Pancreas (tissue), 10 donors: ENCODE data around the gene MAPT. TPM values are rescaled to one million over a fixed set of nuclear protein-coding genes. Genes with fewer than 3 reads are reported as not detected.

Source experiments
- ATAC-seq, 4 donors: fragments of 200-7000 bp; cut with Tn5 transposase; one replicate each; pipeline versions ENCODE4 v1.8.0 to v1.9.1; 2020; ENCODE audit warnings: mild to moderate bottlenecking in 4 of 4, moderate library complexity in 4 of 4
- DNase-seq, 6 donors: peaks; one replicate each; pipeline ENCODE4 v3.0.0-alpha.2; 2020
- FAIRE-seq: peaks from 2 replicates; lab custom pipeline; 2012; peaks lifted over from hg19 to GRCh38; lab: Jason Lieb, UNC
- H3K27ac ChIP-seq, 4 donors: fragments of 200-600 bp; sonication (generic); 1 replicate in 3 of 4; 2 replicates in 1 of 4; pipeline versions ENCODE4 v1.5.0 to v1.8.0; 2020
- H3K27me3 ChIP-seq, 4 donors: fragments of 200-600 bp; one replicate each; pipeline ENCODE4 v1.8.0; 2021
- H3K36me3 ChIP-seq, 3 donors: fragments of 200-600 bp; sonication (generic) in 1 of 3; one replicate each; pipeline versions ENCODE4 v1.5.0 to v1.8.0; 2020 to 2021
- H3K4me1 ChIP-seq, 3 donors: fragments of 200-600 bp; one replicate each; pipeline ENCODE4 v1.8.0; 2021
- H3K4me3 ChIP-seq, 4 donors: fragments of 200-600 bp; sonication (generic) in 2 of 4; one replicate each; pipeline versions ENCODE4 v1.5.0 to v1.8.0; 2020 to 2021
- H3K9me3 ChIP-seq, 4 donors: fragments of 200-600 bp; one replicate each; pipeline ENCODE4 v1.8.0; 2021
- WGBS, 2 donors: extraction: QIAGEN DNeasy Blood & Tissue Kit; methylation state at CpG; one replicate each; pipeline ENCODE4 v1.1.7; 2013; 5-methylcytosine and 5-hydroxymethylcytosine counted together
- intact Hi-C, 3 donors: fragments of 100-400 bp; cut with DNase I; formaldehyde crosslinking; loops; one replicate each; pipeline versions ENCODE4 v1.11.1 to v1.14.2; 2022
- polyA plus RNA-seq, 2 donors: library from polyadenylated mRNA; stranded (reverse); fragments of 200-250 nt; gene quantifications; one replicate each; pipeline ENCODE4 v1.2.3, GENCODE V29; 2013
- total RNA-seq, 6 donors: library from RNA; stranded (reverse); fragmentation: NEBNext Ultra II Directional in 4 of 6; extraction: Animal tissue kit (Norgen Biotek cat#: 25700) in 4 of 6; gene quantifications; one replicate each; pipeline versions ENCODE4 v1.2.1 to v1.2.4, GENCODE V29; 2021 to 2023
- TF ChIP-seq, protein P1 (sequence below), 4 donors: fragments of 200-600 bp; sonication (generic) in 3 of 4; IDR thresholded peaks; one replicate each; pipeline versions ENCODE4 v1.5.0 to v1.8.0; 2021; ENCODE audit warnings: antibody characterized with exemption in 4 of 4
- donor health status: healthy with polysubstance abuse.
- donor health status: DM: no; HTN: no; CAD: no; lungs with moderate emphysema.
- donor health status: DM: no; HTN: no; CAD: no.
- donor health status: control.
- donor health status: control.
- donor health status: Bipolar disorder and iron deficiency.
- donor health status: DM: yes; HTN: yes; CAD: no.
- donor health status: DM: no; HTN: no; CAD: no.
- donor health status: DM: no; HTN: no; CAD: no.
- donor health status: DM: yes; HTN: yes; CAD: no.

MAPT gene
- total and polyA plus RNA-seq, 8 donors: 1.1 to 3.2 (median 1.7) TPM

DNA sequence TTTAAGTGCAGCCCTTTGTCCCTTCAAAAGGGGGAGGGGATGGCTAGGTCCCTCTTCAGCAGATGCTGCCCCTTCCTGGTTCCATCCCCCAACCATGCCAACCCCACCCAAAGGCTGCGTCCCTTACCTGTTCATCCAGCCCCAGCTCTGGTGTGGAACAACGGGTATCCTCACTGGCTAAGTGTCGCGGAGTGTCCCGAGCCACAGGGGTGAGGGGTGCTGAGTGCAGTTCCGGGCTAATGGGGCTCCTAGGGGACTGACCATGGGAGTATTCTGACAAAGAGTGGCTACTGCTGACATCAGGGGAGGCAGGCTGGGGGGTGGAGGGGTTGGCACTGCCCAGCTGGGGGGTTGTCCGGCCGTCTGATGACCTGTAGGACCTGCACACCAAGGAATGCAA, 137.6 kb downstream of the MAPT start:
- FAIRE-seq (no peak), DNase-seq (peak in 1 of 6 donors; percentile 61), ATAC-seq (no peak)
- H3K36me3 ChIP-seq: peaks cover 0 to 23% (median 11%) of the 10 kb centered on the region in 3 donors
- no peaks in the 10 kb centered on the region for H3K27me3 ChIP-seq
- H3K27ac ChIP-seq: peak overlapping the region in 2 of 4 donors; percentile 16 to 39
- TF ChIP-seq, protein P1, sequence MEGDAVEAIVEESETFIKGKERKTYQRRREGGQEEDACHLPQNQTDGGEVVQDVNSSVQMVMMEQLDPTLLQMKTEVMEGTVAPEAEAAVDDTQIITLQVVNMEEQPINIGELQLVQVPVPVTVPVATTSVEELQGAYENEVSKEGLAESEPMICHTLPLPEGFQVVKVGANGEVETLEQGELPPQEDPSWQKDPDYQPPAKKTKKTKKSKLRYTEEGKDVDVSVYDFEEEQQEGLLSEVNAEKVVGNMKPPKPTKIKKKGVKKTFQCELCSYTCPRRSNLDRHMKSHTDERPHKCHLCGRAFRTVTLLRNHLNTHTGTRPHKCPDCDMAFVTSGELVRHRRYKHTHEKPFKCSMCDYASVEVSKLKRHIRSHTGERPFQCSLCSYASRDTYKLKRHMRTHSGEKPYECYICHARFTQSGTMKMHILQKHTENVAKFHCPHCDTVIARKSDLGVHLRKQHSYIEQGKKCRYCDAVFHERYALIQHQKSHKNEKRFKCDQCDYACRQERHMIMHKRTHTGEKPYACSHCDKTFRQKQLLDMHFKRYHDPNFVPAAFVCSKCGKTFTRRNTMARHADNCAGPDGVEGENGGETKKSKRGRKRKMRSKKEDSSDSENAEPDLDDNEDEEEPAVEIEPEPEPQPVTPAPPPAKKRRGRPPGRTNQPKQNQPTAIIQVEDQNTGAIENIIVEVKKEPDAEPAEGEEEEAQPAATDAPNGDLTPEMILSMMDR (IDR thresholded peaks at IDR 0.05): no peak
- intact Hi-C loops: no loop called here
- H3K4me3 ChIP-seq: no peak overlapping the region
- no peaks in the 10 kb centered on the region for H3K9me3 ChIP-seq
- H3K4me1 ChIP-seq: peaks cover 34 to 60% (median 51%) of the 10 kb centered on the region in 3 donors
- WGBS, 2 donors: 55 to 83% methylated on average over 8 of the region's 8 CpGs

GRCh38 chr17:46032909-46033308, 138.6 kb downstream of the MAPT start:
- no peak for DNase-seq
- FAIRE-seq: no peak
- H3K4me1 ChIP-seq: peaks cover 31 to 50% (median 44%) of the 10 kb centered on the region in 3 donors
- TF ChIP-seq, protein P1 (IDR thresholded peaks at IDR 0.05): no peak
- no peaks in the 10 kb centered on the region for H3K27me3 ChIP-seq
- no peak for ATAC-seq
- H3K4me3 ChIP-seq: no peak overlapping the region
- H3K36me3 ChIP-seq: peaks cover 0 to 30% (median 20%) of the 10 kb centered on the region in 3 donors
- no peaks in the 10 kb centered on the region for H3K9me3 ChIP-seq
- H3K27ac ChIP-seq: peak overlapping the region in 3 of 4 donors; percentile 39 to 69 (median 44)
- 65 to 92% methylated on average over 11 of the region's 11 CpGs for WGBS, 2 donors
- intact Hi-C loops: no loop called here

DNA sequence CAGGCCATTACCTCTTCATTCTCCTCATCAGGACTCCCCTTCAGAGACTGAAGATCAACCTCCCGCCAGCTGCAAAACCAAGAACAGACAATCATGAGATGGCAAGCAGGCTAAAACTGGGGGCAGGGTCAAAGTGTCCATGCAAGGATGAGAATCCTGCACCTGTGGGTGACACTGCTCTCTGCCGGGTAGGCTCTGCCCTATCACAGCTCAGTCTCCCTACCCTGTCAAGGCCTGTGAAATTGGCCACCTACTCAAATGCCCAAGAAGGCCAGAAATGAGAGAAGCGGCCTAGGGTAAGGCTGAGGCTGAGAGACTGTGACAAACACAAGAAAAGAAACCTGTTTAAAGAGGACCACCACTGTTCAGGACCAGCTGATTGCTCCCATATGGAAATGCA, 139.0 kb downstream of the MAPT start:
- no peaks in the 10 kb centered on the region for H3K9me3 ChIP-seq
- FAIRE-seq (no peak), DNase-seq (peak in 4 of 6 donors; percentile 53 to 81 (median 71)), ATAC-seq (peak; percentile 61 to 84 (median 68))
- H3K27me3 ChIP-seq: no peaks in the 10 kb centered on the region
- H3K4me3 ChIP-seq: no peak overlapping the region
- H3K4me1 ChIP-seq: peaks cover 27 to 45% (median 40%) of the 10 kb centered on the region in 3 donors
- intact Hi-C loops: no loop called here
- TF ChIP-seq, protein P1 (IDR thresholded peaks at IDR 0.05): no peak
- H3K36me3 ChIP-seq: peaks cover 0 to 35% (median 22%) of the 10 kb centered on the region in 3 donors
- WGBS, 2 donors: 39 to 44% methylated on average over 3 of the region's 3 CpGs
- peak overlapping the region; percentile 1 to 70 (median 56) for H3K27ac ChIP-seq

- peak overlapping the region; percentile 20 to 70 (median 52) for H3K27ac ChIP-seq
Measured at GRCh38 chr17:46035112-46035818, 140.9 kb downstream of the MAPT start.

More at GRCh38 chr17:46035112-46035818, 140.9 kb downstream of the MAPT start:
- TF ChIP-seq, protein P1 (IDR thresholded peaks at IDR 0.05): no peak
- Histone ChIP-seq H3K36me3 (peaks cover 0 to 44% (median 30%) of the 10 kb centered on the region in 3 donors), H3K27me3 (no peaks in the 10 kb centered on the region), H3K4me3 (no peak overlapping the region), H3K4me1 (peaks cover 19 to 40% (median 25%) of the 10 kb centered on the region in 3 donors), H3K9me3 (no peaks in the 10 kb centered on the region)
- WGBS, 2 donors: 62 to 69% methylated on average over 3 of the region's 3 CpGs
- intact Hi-C loops: no loop called here
- peak; percentile 51 to 66 (median 56) for ATAC-seq
- DNase-seq: peak in 2 of 6 donors; percentile 54 to 70
- no peak for FAIRE-seq
